Caco-2 (cell line): ENCODE data around the gene ZNF346. TPM values are rescaled to one million over a fixed set of nuclear protein-coding genes. Genes with fewer than 3 reads are reported as not detected.
"Not testable (repeated sequence)": the region's sequence is repeated elsewhere in the genome, so short reads cannot be mapped to it uniquely, and the experiment has no call there.

Experiments
- Bru-seq: library from RNA; stranded (reverse); fragments of 400-500 nt; gene quantifications from one replicate; lab custom pipeline; 2021; lab: Mats Ljungman, UMichigan
- BruChase-seq, 2 experiments: library from RNA; stranded (reverse); fragments of 400-500 nt; gene quantifications; one replicate each; lab custom pipeline; 2021; lab: Mats Ljungman, UMichigan
- BruUV-seq: library from RNA; stranded (reverse); fragments of 400-500 nt; replicated peaks from 2 replicates; lab custom pipeline; 2021; lab: Mats Ljungman, UMichigan
- CTCF ChIA-PET: fragments of 300-600 bp; sonication (Branson Sonifier 250); formaldehyde crosslinking; loops from one replicate; lab custom pipeline; 2022; ENCODE audit warnings: antibody characterized with exemption; lab: Charles Lee
- POLR2A ChIA-PET: fragments of 300-600 bp; sonication (Branson Sonifier 250); formaldehyde crosslinking; loops from one replicate; lab custom pipeline; 2022; ENCODE audit warnings: antibody characterized with exemption; lab: Charles Lee
- DNase-seq, 2 experiments: peaks; one replicate each; pipeline versions ENCODE4 v3.0.0 to v3.0.0-alpha.2; 2020 to 2022
- H3K27me3 ChIP-seq: replicated peaks from 2 replicates; pipeline ENCODE4 v1.6.0; 2011; ENCODE audit warnings: low read length; ENCODE audit not compliant: control insufficient read depth, insufficient read depth
- H3K36me3 ChIP-seq: 2 replicates; pipeline ENCODE4 v1.5.1; 2011; ENCODE audit warnings: low read length; ENCODE audit not compliant: control insufficient read depth, insufficient read depth
- H3K4me1 ChIP-seq: fragments of 250-450 bp; sonication (Bioruptor Pico); 2 replicates; pipeline ENCODE4 v1.5.1; 2020; ENCODE audit warnings: mild to moderate bottlenecking
- H3K4me3 ChIP-seq: 2 replicates; pipeline ENCODE4 v1.5.1; 2011; ENCODE audit warnings: low read depth, mild to moderate bottlenecking, control low read depth, low read length
- H3K9me3 ChIP-seq: fragments of 250-450 bp; sonication (Bioruptor Pico); 2 replicates; pipeline ENCODE4 v1.5.1; 2020; ENCODE audit warnings: mild to moderate bottlenecking, moderate library complexity
- H3K27ac Mint-ChIP-seq: one replicate; pipeline ENCODE4 v1.8.0; 2022; ENCODE audit warnings: mixed read lengths; ENCODE audit not compliant: unreplicated experiment
- H3K27me3 Mint-ChIP-seq: one replicate; pipeline ENCODE4 v1.8.0; 2022; ENCODE audit warnings: mixed read lengths; ENCODE audit not compliant: insufficient read depth, unreplicated experiment
- H3K36me3 Mint-ChIP-seq: one replicate; pipeline ENCODE4 v1.8.0; 2022; ENCODE audit warnings: mild to moderate bottlenecking, mixed read lengths; ENCODE audit not compliant: insufficient read depth, unreplicated experiment
- H3K4me1 Mint-ChIP-seq: one replicate; pipeline ENCODE4 v1.8.0; 2022; ENCODE audit warnings: low read depth, mixed read lengths; ENCODE audit not compliant: unreplicated experiment
- H3K4me3 Mint-ChIP-seq: one replicate; pipeline ENCODE4 v1.8.0; 2022; ENCODE audit warnings: mild to moderate bottlenecking, moderate library complexity, mixed read lengths; ENCODE audit not compliant: unreplicated experiment
- H3K9me3 Mint-ChIP-seq: one replicate; pipeline ENCODE4 v1.8.0; 2022; ENCODE audit warnings: mixed read lengths; ENCODE audit not compliant: unreplicated experiment
- CTCF ChIP-seq, 2 experiments: fragments of 200-600 bp in 1 of 2; IDR thresholded peaks; 1 replicate in 1 of 2; 2 replicates in 1 of 2; pipeline versions ENCODE4 v1.5.1 to v1.8.0; 2011 to 2022; ENCODE audit warnings: antibody characterized with exemption in 1 of 2, control low read depth in 1 of 2, inconsistent platforms in 1 of 2, low read depth in 1 of 2, low read length in 1 of 2, mild to moderate bottlenecking in 1 of 2, moderate library complexity in 1 of 2; ENCODE audit not compliant: insufficient read depth in 1 of 2, severe bottlenecking in 1 of 2, unreplicated experiment in 1 of 2
- intact Hi-C: fragments of 100-400 bp; cut with micrococcal nuclease; formaldehyde crosslinking; loops from one replicate; pipeline ENCODE4 v1.10.0; 2022; ENCODE audit not compliant: unreplicated experiment
- long read RNA-seq: library from polyadenylated mRNA; stranded (forward); transcript quantifications from one replicate; pipeline ENCODE4 v2.0.0, GENCODE V29; 2022
- total RNA-seq: library from RNA; stranded (reverse); gene quantifications from 2 replicates; pipeline ENCODE4 v1.2.3, GENCODE V29; 2022

The ZNF346 gene
- 24.2 and 29.3 TPM in 2 replicates for total RNA-seq
- Bru-seq, nascent RNA = percentile 73 among the genes with signal in this experiment
- BruChase-seq, experiment 1, labeled RNA remaining after a 2-hour chase = percentile 81 among the genes with signal in this experiment
- BruChase-seq, experiment 2, labeled RNA remaining after a 6-hour chase = percentile 75 among the genes with signal in this experiment
- long read RNA-seq, transcript ZNF346-201 (7 exons, 2,314 nt) = major isoform, 21 of 46 reads
- long read RNA-seq, partial matches to known transcripts = 3 of 46 reads
- long read RNA-seq, other reads (novel, unspliced or antisense) = 15 of 46 reads

GRCh38 chr5:177022386-177023302, at the start of gene ZNF346:
TSS of gene ZNF346 (plus strand) at chr5:177022696. CDS start at chr5:177022739, 43 bp downstream.
- peak within 1 kb of the TSS; percentile 90 for H3K27ac Mint-ChIP-seq
- peak within 1 kb of the TSS; percentile 89 for H3K4me3 Mint-ChIP-seq
- intact Hi-C loops = loop anchor here (2.0 kb wide), 1 partner anchor 16 kb away; the partner anchor contains the start of gene UIMC1
- Histone ChIP-seq H3K9me3 (no peaks in the 10 kb centered on the region), H3K4me1 (peaks cover 7% of the 10 kb centered on the region), H3K4me3 (peak within 1 kb of the TSS; percentile 70), H3K27me3 (no peaks in the 10 kb centered on the region), H3K36me3 (no peaks in the 10 kb centered on the region)
- H3K27me3 Mint-ChIP-seq = no peaks in the 10 kb centered on the region
- H3K36me3 Mint-ChIP-seq = peaks cover 29% of the 10 kb centered on the region
- BruUV-seq = TSS peak; percentile 46
- CTCF ChIA-PET = interaction anchor here (0.5 to 2.0 kb wide), 6 partner anchors 17 to 362 kb away, joined by 3 to 11 read pairs (median 3); partner anchors contain the start of gene FGFR4
- H3K9me3 Mint-ChIP-seq = no peaks in the 10 kb centered on the region
- DNase-seq = peak; percentile 93
- POLR2A ChIA-PET = interaction anchor here (0.6 kb wide), 2 partner anchors 64 to 1131 kb away, joined by 3 read pairs; partner anchors contain the start of genes FGFR4 and NHP2
- peak; percentile 29 to 53 for TF ChIP-seq CTCF (IDR thresholded peaks at IDR 0.05; ENCODE audit: insufficient read depth in 1 of 2, low read depth in 1 of 2, low read length in 1 of 2, severe bottlenecking in 1 of 2, unreplicated experiment in 1 of 2)
- peaks cover 23% of the 10 kb centered on the region for H3K4me1 Mint-ChIP-seq

- Mint-ChIP-seq H3K9me3 (no peaks in the 10 kb centered on the region), H3K27ac (no peak overlapping the region), H3K4me1 (no peaks in the 10 kb centered on the region), H3K4me3 (no peak overlapping the region), H3K36me3 (peaks cover 62% of the 10 kb centered on the region), H3K27me3 (no peaks in the 10 kb centered on the region)
- ChIA-PET POLR2A (no interaction called here), CTCF (no interaction called here)
- TSS peak; percentile 12 for BruUV-seq
- intact Hi-C loops = no loop called here
- H3K9me3 ChIP-seq = no peaks in the 10 kb centered on the region
- H3K4me3 ChIP-seq = no peak overlapping the region
- no peaks in the 10 kb centered on the region; the same call in 1 of the 2 replicates for H3K36me3 ChIP-seq
- DNase-seq = no peak
- no peaks in the 10 kb centered on the region for H3K27me3 ChIP-seq
- H3K4me1 ChIP-seq = no peaks in the 10 kb centered on the region
- no peak for TF ChIP-seq CTCF (IDR thresholded peaks at IDR 0.05; ENCODE audit: insufficient read depth in 1 of 2, low read depth in 1 of 2, low read length in 1 of 2, severe bottlenecking in 1 of 2, unreplicated experiment in 1 of 2)
These were observed 42.8 kb upstream of the ZNF346 start for GRCh38 chr5:176979669-176980068.

- POLR2A ChIA-PET = no interaction called here
- BruUV-seq = no TSS peak
- TF ChIP-seq CTCF (IDR thresholded peaks at IDR 0.05; ENCODE audit: insufficient read depth in 1 of 2, low read depth in 1 of 2, low read length in 1 of 2, severe bottlenecking in 1 of 2, unreplicated experiment in 1 of 2) = no peak
- Histone ChIP-seq H3K4me3 (no peak overlapping the region), H3K27me3 (no peaks in the 10 kb centered on the region), H3K36me3 (no peaks in the 10 kb centered on the region; the same call in 1 of the 2 replicates), H3K4me1 (peaks cover 4% of the 10 kb centered on the region; the same call in 1 of the 2 replicates), H3K9me3 (no peaks in the 10 kb centered on the region)
- no peaks in the 10 kb centered on the region for H3K9me3 Mint-ChIP-seq
- no peaks in the 10 kb centered on the region for H3K4me1 Mint-ChIP-seq
- no peak overlapping the region for H3K4me3 Mint-ChIP-seq
- H3K36me3 Mint-ChIP-seq = peaks cover 53% of the 10 kb centered on the region
- H3K27me3 Mint-ChIP-seq = no peaks in the 10 kb centered on the region
- CTCF ChIA-PET = no interaction called here
- intact Hi-C loops = no loop called here
- H3K27ac Mint-ChIP-seq = no peak overlapping the region
- DNase-seq = no peak
These were observed 41.7 kb upstream of the ZNF346 start for GRCh38 chr5:176980818-176981217.

GRCh38 chr5:176983112-176983511, 39.4 kb upstream of the ZNF346 start:
- H3K4me3 Mint-ChIP-seq, H3K9me3 Mint-ChIP-seq, H3K4me1 ChIP-seq, DNase-seq, CTCF ChIA-PET, POLR2A ChIA-PET, H3K4me1 Mint-ChIP-seq, H3K36me3 ChIP-seq, BruUV-seq, H3K27me3 Mint-ChIP-seq, H3K27me3 ChIP-seq, H3K27ac Mint-ChIP-seq, H3K9me3 ChIP-seq, intact Hi-C loops, H3K4me3 ChIP-seq: not testable (repeated sequence)
- peaks cover 51% of the 10 kb centered on the region for H3K36me3 Mint-ChIP-seq
